Gastrocnemius medialis (tissue), 4 donors: ENCODE measurements around the gene PCDHGA7.
"Not testable (repeated sequence)": the region's sequence is repeated elsewhere in the genome, so short reads cannot be mapped to it uniquely, and the experiment has no call there.

Source experiments
- CTCF ChIP-seq, 5 experiments: fragments of 450-650 bp in 3 of 5; fragments of 200-600 bp in 2 of 5; sonication (generic) in 2 of 5; IDR thresholded peaks in 4 of 5; conservative IDR thresholded peaks in 1 of 5; 1 replicate in 4 of 5; 2 replicates in 1 of 5; pipeline ENCODE4 v1.5.1; 2016 to 2019; ENCODE audit warnings: antibody characterized with exemption in 5 of 5, mild to moderate bottlenecking in 3 of 5, moderate library complexity in 3 of 5
- POLR2A ChIP-seq, 2 donors: fragments of 450-650 bp; IDR thresholded peaks; one replicate each; pipeline ENCODE4 v1.6.1; 2017; ENCODE audit warnings: antibody characterized with exemption in 2 of 2, mild to moderate bottlenecking in 2 of 2, moderate library complexity in 2 of 2

- not testable (repeated sequence) for TF ChIP-seq POLR2A (IDR thresholded peaks at IDR 0.05); CTCF (IDR thresholded peaks at IDR 0.05 in 4 of 5, conservative IDR thresholded peaks at IDR 0.05 in 1 of 5)
Measured at GRCh38 chr5:141346017-141346416, 36.5 kb upstream of the PCDHGA7 start.
